NCI-H2227 (cell line): Measurements from ENCODE around the gene OR4F6.
"Not testable (repeated sequence)": the region's sequence is repeated elsewhere in the genome, so short reads cannot be mapped to it uniquely, and the experiment has no call there.

Experiments used
- DNase-seq: peaks from one replicate; lab custom pipeline; 2025; ENCODE audit not compliant: unreplicated experiment; lab: John Stamatoyannopoulos, UW

OR4F6 gene, protein sequence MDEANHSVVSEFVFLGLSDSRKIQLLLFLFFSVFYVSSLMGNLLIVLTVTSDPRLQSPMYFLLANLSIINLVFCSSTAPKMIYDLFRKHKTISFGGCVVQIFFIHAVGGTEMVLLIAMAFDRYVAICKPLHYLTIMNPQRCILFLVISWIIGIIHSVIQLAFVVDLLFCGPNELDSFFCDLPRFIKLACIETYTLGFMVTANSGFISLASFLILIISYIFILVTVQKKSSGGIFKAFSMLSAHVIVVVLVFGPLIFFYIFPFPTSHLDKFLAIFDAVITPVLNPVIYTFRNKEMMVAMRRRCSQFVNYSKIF

DNA sequence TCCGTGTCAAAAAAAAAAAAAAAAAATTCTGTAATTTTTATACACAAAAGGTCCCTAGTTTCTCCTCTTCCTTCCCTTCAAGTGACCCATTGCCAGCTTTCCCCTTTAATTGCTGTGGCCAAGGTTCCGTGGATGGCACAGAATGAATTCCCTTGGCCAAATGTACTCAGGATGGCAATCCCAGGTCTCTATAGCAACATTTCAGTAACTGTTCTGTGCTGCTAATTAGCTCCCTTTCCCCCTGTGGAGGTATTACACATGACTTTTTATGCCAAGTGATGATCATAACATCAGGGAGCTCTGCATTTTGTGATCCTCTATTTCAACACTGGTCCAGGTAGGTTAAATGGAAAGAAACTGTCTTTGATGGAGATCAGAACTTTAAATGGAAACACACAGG, at the start of gene OR4F6:
Gene OR4F6 (plus strand): TSS at position 301 of the 400 bp plus-strand sequence. CDS start 2,211 bp downstream, outside the sequence.
- DNase-seq = no peak

DNA sequence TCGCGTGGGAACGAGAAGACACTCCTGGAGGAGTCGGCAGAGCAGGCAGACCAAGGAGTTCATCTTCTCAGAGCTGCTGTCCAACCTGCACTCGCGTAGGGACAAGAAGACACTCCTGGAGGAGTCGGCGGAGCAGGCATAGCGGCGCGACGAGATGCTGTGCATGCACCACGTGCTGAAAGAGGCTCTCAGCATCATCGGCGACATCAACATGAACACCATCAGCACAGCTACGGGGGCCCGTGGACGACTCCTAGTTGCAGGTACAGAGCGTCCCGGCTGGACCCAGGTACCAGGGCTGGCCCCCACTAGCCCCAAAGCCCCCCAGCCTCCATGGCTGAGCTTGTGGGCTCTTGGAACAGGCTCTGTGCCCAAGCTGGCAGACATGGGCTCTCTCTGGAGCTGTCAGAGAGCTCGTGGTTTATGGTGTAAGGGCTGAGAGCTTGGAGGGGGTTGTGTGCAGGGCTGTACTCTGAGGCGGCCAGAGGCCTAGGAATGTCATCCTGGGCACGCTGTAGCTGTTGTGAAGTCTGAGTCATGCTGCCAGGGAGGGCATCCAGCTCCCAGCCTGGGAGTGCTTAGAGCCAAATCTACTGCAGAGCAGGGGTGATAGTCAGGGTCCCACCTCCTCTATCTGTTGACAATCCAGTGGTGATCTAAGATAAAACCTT, 38.5 kb upstream of the OR4F6 start:
- not testable (repeated sequence) for DNase-seq

DNA sequence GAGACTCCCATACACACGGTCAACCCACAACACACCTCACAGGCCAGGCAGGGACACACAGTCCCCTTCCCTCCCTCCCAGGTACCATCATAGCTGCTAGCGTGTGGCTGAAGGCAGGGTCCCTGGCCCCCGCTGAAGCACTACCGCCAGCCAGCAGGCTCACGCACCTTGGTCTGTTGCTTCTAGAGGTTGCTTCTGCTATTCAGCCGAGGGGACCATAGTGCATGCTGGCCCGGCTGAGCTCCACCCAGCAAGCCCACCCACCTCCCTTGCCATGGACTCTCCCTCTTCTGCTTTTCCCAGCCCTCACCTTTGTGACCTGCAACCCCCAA, 38.0 kb upstream of the OR4F6 start:
- not testable (repeated sequence) for DNase-seq

DNA sequence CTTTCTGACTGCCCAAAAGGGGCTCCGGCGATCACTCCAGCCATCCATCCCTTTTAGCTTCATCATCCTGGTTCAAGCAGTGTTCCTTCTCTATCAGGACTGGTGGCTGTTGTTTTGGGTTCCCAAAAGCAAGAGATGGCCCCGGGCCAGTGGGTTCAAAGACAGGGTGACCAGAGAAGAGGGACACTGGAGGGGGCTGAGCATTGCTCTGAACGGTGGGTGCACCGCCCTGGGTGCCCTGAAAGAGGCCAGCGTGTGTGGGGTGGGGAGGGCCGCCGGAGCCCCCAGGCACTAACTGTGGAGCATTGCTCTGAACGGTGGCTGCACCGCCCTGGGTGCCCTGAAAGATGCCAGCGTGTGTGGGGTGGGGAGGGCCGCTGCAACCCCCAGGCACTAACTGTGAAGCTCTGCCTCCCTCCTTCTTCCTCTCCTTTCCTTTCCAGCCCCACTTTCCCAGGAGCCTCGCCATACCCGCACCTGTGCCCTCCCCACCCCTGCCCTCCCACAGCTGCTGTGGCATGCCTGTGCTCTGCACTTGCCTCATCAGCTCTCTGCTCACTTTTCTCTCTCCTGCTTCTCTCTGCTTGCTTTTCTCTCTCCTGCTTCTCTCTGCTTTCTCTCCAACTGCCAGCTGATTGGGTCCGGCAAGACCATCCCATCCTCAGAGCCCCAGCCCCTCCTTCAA, 37.4 kb upstream of the OR4F6 start:
- DNase-seq = no peak

DNA sequence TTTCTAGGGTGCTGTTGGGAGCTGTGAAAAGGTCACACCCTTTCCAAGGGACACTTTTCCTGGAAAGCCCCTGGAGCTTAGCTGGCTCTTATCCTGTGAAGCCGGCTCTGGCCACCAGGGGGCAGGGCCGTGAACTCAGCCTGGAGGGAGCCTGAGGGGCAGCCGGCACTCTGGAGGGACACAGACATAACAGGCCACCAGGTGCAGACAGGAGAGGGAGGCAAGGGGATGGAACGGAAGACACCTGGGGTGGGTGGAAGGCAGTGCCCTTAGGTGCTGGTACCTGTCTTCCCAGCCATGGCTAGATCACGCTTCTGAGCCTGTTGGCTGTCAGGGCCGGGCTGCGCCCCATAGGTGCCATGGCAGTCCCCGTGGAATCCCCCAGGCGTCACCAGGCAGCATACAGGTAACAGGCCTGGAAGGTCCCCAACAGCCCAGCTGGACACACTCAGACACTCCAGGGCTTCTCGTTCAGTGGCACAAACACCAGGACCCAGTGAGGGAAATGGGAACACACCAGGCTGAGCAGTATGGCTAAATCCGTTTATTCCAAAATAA, 36.1 kb upstream of the OR4F6 start:
- DNase-seq = not testable (repeated sequence)

DNA sequence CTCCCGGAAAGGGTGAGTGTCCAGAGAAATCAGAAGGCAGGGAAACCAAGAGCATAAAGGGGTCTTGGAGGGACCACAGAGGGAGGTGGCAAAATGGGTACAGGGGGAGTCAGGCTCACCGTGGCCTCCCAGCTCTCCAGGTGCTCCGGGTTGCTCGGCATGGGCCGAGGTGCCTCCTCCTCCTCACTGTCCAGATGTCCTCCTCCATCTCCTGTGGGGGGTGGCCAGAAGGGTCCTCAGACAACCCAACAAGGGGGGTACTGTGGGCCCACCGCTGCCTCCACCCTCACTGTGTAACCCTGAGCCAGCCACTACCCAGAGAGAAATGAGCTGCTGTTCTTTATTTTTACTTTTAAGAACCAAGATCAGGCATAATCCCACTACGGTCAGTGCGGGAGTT, 30.4 kb upstream of the OR4F6 start:
- no peak for DNase-seq

DNA sequence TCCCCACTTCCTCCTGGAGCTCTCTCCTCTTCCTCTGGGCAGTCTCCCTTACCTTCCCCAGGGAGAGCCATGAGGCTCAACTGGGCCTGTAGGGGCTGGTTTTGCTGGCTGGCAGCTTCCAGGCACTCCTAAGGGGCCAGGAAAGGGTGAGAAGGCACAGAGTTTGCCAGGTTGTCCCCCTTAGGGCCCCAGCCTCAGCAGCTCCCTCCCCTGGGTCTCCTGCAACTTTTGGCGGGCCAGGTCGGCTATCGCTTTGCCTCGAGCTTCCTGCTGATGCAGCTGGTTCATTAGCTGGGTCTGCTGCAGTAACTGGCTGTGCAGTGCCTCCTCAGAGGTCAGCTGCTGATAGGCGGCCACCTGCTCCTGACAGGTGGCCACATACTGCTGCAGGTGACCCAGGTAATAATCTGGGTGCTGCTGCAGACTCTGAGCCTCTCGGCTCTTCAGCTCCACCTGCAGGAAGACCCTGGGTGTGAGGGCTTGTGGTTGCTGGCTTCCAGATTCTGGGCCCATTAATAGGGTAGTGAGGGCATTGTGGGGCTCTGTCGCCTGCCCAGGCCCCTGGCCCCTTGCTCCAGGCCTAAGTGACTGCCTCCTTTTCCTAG, 29.7 kb upstream of the OR4F6 start:
- no peak for DNase-seq

DNA sequence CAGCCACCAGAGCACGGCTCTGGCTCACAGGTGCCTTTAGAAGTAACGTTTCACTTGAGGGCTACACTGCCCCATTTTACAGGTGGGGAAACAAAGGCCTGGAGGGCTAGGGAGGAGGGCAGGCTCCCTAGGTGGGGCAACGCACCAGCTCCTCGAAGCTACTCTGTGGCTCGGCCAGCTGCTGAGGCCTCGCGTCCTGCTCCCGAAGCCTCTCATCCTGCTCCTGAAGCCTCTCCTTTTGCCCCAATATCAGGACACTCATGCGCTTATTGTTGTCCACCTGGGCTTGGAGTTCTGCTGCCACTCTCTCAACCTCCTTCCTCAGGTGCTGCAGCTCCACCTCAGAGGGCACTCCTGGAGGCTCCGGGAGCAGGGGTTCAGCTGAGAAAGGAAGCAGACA, 28.2 kb upstream of the OR4F6 start:
- no peak for DNase-seq

DNA sequence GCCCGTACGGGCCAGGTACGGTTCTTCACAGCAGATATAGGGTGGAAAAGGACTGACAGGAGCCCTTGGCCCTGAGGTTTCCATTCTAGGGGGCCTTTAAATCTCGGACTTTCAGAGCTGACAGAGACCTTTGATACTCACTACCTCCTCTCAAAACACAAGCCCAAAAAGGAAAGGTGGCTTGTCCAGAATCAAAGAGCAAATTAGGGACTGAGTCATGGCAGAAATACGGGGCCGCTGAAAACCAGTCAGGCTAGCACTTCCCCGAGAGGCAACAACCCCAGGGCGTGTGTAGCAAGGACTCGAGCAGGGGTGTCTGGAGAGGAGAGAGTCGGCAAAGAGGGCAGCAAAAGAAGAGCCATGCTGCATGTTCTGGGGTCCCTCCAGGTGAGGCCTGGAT, 24.7 kb upstream of the OR4F6 start:
- DNase-seq = not testable (repeated sequence)

DNA sequence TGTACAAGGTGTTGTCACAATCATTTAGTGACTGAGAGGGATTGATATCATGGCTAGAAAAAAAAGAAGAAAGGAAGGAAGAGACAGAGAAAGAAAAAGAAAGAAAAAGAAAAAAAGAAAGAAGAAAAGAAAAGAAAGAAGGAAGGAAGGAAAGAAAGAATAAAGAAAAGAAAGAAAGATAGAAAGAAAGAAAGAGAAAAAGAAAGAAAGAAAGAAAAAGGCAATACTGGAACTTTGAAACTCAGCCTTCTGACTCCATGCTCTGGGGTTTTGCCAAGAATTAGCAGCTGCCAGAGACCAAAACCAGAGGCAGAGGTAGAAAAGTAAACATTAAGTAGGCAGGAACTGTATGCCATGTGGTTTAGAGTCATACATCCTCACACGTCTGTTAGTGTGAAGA, 23.1 kb upstream of the OR4F6 start:
- DNase-seq = not testable (repeated sequence)

DNA sequence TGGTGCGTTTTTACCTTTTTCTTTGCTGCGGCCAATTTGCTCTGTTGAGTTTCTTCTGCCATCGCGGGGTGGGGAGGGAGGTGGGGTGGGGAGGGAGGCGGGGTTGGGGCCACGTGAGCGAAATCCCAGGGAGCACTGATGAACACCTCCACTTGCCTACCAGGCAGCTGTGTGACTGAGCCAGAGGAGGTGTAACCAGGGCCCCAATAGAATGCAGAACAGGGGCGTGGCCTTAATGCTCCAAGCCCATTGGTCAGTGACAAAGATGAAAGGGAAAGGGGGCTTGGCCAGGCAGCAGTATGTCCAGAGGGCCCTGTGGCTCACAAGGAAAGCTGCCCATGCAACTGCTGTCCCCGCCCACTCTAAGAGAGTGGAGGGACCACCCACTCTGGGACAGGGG, 21.4 kb upstream of the OR4F6 start:
- DNase-seq = no peak

DNA sequence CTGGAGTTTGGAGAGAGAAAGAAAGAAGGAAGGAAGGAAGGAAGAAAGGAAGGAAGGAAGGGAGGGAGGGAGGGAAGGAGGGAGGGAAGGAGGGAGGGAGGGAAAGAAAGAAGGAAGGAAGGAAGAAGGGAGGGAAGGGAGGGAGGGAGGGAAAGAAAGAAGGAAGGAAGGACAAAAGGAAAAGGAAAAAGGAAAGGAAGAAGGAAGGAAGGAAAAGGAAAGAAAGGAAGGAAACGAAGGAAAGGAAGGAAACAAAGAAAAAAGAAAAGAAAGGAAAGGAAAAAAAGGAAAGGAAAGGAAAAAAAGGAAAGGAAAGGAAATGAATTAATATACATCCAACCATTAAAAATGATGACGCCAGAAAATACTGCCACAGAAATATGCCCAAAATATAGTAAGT, 18.7 kb upstream of the OR4F6 start:
- DNase-seq = no peak

DNA sequence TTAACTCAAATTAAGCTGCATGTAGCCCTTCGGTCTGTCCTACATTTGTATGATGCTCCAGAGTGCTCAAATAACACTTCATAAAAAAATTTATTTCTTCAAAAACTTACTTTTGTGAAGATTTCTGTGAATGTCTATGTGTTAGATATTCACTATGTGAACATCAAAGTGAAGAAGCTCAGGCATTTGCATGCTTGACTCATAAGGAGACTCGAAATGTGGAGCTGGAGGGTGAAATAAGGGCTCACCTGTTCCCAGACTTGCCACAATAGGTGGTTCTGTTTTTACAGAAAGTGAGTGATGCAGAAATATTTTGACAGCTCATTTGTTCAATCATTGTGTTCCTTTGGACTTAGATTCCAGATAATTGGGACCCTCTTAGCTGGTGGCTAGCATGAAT, 16.9 kb upstream of the OR4F6 start:
- not testable (repeated sequence) for DNase-seq

DNA sequence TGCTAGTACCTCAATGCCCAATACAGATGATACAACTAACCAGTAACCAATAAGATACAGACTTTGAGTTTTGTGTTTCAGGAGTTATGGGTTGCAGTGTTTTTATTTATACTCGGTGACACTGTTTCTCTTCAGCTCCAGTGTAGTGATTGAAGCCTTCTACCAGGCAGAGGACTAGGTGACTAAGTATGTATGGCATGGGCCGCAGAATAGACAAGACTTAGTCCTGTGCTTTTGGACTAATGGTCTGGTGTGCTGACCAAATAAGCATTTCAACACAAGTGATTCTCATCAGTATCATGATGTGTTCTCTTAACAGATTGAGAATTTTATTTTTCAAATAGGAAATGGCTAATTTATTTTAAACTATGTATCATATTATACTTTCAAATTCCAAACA, 15.3 kb upstream of the OR4F6 start:
- not testable (repeated sequence) for DNase-seq

DNA sequence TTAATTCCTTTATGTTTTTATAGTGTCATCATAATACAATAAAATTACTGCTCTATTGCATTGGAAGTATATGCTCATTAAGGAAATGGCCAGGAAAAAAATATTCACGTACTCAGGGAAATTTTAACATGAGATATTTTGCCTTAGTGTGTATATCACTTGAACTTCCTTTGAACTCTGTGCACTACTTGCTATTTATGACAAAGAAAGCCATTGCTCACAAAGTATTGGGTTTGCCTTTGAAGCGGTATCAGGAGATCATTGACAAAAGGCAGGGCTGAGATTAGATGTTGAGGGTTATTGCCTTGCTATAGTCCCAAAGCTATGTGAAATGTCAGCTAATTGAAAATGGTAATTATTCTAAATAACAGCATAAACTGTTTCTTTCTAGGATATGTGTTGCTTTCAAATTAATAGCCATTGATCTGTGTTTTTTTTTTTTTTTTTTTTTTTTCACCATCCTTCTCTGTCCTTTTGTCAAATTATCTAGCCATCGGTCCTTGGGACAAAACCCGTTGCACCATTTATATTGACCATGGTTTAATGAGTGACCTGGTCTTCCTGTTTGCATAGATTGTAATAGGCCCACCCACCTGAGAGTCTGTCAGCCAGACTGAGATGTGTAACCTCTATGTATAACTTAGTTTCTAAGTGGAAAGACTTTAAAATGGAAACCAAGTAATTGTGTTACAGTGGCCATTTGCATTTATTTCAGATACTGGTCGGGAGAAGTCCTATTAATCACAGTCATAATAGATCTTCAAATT, 14.6 kb upstream of the OR4F6 start:
- DNase-seq = not testable (repeated sequence)

DNA sequence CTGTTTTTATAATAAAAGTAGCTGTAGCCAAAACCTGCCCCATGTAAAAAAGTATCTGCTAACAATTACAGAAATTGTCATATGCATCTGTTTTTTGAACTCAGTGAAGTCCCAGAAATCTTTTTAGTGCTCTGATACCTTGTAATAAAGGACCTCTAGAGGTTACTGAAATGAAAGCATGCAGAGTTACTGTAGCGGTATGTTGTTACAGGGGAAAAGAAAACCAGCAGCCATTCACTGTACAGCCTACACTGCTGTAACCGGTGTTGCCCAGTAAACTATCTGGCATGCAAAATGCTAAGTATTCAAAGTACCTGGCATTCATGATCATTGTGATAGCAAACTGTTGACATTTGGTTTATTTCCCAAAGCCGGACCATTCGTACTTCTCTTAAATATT, 12.6 kb upstream of the OR4F6 start:
- DNase-seq = not testable (repeated sequence)

DNA sequence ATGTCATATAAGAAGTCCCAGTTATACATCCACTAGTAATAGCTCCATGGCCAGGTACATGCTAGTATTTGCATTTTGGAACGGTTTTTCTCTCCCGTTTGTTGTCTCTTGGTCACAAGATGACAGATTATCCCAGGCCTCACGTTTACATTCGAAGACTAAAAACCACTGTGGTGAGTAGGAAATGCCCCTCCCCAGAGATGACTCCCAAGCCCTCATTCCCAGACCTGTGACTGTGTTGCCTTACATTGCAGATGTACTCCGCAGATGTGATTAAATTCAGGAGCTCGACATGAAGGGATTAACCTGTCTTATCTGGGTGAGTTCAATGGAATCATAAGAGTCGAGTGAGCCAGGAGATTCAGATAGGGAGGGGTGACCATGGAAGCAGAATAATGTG, 9.3 kb upstream of the OR4F6 start:
- DNase-seq = not testable (repeated sequence)

DNA sequence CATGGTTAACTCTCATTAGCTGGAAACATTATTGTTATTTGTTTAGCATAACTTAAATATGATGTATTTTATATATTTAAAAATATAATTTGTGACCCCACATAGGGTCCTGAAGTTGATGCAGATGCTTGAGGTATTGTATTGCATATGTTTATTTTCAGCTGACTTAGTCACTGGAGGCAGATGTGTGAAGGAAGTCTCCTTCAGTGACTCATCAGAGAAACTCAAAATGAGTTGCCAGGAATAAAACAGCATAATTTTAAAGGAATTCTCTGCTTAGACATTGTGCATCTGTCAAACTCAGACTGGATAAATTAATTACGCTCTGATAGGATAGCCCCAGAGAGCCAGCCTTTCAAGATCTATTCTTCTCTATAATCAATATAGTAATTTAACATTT, 7.9 kb upstream of the OR4F6 start:
- DNase-seq = no peak

DNA sequence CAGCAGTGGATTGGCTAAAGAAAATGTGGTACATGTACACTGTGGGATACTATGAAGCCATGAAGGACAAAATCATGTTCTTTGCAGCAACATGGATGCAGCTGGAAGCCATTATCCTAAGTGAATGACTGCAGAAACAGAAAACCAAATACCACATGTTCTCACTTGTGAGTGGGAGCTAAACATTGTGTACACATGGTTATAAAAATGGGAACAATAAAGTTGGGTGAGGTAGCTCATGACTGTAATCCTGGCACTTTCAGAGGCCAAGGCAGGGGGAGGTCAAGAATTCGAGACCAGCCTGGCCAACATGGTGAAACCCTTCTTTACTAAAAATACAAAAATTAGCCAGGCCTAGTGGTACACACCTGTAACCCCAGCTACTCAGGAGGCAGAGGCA, 3.6 kb upstream of the OR4F6 start:
- DNase-seq = no peak

DNA sequence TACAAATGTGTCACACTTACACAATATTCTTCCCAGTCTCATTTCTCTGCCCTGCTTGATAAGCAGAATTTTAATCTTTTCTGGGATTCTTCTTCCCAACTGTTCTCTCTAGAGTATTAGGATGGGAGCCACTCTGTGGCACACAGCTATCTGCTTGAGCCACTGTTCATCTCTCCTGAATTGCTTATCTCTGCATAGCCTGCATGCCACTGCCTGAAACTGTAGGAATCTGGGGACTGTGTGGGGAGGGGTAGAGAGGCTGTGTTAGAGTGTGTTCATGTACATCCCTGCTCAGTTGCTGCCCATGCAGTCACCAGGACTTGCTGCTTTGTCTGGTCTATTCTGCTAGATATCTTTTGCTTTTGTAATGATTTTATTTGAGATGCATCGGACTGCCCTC, 2.3 kb upstream of the OR4F6 start:
- no peak for DNase-seq

DNA sequence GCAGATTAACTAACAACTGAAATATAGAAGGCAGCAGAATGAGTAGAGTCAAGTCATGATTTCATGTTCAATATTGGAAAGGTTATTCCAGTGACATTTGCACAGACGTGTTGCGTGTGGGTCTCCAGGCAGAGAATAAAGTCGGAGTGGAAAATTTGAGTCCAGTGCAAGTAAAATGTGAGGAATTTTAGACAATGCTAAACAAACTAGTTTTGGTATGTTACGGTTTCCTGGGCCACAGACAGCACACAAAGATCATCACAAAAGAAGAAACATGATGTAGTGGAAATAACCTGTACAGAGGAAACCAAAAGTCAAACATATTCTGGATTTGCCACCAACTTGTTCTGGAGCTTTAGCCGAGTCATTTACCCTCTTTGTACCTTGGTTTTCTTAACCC, 367 bp downstream of the OR4F6 start:
- no peak for DNase-seq
